ENCODE measurements around the gene SUCLG1. TPM values are rescaled to one million over a fixed set of nuclear protein-coding genes. Genes with fewer than 3 reads are reported as not detected.
"Not testable (repeated sequence)": the region's sequence is repeated elsewhere in the genome, so short reads cannot be mapped to it uniquely, and the experiment has no call there.

The SUCLG1 gene
- total RNA-seq, 1 donor from 2014 or later: 41.0 TPM

DNA sequence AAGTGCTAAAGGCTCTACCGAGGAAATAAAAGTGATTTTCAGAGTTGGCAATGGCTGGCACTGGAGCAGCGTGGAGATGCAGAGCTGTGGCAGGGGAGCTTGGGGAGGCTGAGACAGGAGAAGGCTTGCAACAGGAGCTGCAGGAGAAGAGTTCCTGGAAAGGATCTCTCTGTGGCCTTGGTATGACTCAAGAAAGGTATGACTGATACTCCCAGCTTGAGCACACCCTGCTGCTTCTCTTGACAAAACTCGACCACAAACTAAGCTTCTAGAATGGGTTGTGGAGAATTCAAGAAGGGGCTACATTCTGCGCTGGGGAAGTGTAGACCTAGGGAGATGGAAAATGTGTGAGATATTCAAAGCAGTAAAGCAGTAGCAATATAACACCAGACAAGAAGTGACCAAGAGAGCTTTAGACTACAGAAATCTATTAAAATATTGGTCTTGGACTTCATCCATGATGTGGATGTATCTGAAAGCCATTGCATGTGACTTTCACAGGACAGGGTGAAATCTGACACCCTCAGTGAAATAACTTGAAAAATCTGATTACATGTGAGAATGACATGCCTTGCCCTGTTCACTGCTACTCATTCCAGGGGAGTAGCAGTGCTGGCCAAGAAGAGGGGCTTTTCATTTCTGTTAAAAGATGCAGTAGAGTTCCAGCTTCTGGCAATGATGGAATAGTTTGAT, 41.5 kb downstream of the SUCLG1 start:
- DNase-seq: no peak

DNA sequence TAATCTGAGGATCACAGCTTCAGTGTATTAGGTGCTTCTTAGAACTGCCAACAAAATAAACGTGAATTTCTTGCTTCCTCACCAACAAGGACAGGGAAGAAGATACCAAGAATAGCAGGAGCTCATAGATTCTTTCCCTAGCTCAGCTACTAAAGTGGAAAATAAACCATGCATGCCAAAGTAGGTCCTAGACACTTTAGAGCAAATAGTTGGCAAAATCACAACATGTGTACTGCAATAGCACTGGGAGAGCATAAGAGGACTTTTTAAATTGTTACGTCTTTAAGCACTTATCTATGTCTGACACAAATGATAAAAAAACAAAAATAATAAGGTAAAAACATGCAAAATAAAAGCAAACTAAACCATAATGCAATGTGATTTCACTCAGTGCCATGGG, 49.5 kb downstream of the SUCLG1 start:
- DNase-seq: no peak

DNA sequence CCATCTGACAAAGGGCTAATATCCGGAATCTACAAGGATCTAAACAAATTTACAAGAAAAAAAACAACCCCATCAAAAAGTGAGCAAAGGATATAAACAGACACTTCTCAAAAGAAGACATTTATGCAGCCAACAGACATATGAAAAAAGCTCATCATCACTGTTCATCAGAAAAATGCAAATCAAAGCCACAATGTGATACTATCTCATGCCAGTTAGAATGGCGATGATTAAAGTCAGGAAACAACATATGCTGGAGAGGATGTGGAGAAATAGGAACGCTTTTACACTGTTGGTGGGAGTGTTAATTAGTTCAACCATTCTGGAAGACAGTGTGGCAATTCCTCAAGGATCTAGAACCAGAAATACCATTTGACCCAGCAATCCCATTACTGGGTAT, 57.0 kb downstream of the SUCLG1 start:
- not testable (repeated sequence) for DNase-seq

DNA sequence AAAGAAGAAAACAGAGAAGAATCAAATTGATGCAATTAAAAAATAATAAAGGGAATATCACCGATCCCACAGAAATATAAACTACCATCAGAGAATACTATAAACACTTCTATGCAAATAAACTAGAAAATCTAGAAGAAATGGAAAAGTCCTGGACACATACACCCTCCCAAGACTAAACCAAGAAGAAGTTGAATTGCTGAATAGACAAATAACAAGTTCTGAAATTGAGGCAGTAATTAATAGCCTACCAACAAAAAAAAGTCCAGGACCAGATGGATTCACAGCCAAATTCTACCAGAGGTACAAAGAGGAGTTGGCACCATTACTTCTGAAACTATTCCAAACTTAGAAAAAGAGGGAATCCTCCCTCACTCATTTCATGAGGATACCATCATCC, 59.2 kb downstream of the SUCLG1 start:
- not testable (repeated sequence) for DNase-seq

DNA sequence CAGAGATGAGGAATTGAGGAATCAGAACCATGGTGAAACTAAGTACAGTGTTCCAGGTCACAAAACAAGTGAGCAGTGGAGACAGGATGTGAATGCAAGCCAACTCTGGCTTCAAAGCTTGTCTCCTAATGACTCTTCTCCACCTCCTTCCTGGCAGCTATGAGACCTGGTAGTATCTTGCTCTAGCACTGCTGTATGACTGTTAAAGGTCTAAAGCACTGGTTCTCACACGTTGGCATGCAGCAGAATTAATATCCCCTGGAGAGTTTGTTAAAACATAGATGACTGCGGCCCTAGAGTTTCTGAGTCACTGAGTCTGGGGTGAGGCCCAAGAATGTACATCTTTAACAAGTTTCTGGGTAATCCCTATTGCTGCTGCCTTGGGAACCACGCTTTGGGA, 63.3 kb downstream of the SUCLG1 start:
- DNase-seq: no peak

DNA sequence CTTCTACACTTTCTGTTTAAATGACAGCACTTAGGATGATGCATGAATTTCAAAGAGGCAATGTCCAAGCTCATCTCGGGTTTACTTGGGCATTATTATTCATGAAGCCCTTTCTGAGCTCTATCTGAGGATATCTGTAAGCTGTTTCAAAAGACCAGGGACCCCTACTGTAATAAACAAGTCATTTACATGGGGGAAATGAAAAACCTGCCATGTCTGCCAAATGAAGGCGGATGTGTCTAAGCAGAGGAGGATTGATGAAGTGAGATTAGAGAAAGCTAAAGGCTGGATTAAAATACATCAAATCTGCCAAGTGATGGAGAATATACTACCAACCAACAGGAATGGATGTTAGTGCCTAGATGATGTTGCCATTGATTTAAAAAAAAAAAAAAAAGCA, 64.5 kb downstream of the SUCLG1 start:
- no peak for DNase-seq

DNA sequence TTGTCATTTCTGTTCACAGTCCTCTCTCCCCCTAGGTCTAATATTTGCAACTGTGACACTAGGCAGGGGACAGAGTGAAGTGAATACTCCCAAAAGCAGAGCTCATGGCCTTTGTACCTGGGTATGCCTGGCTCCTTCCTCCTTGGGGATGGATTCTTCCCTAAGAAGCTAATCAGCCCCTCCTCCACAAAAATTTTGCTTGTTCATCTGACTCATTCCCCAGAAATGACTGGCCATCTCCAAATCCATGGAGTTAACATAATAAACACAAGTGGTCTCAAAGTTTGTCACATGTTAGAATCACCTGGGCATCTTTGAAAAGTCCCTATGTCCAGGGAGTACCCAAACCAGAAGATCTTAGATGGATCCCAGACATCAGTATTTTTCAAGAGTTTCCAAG, 65.3 kb downstream of the SUCLG1 start:
- DNase-seq: no peak

DNA sequence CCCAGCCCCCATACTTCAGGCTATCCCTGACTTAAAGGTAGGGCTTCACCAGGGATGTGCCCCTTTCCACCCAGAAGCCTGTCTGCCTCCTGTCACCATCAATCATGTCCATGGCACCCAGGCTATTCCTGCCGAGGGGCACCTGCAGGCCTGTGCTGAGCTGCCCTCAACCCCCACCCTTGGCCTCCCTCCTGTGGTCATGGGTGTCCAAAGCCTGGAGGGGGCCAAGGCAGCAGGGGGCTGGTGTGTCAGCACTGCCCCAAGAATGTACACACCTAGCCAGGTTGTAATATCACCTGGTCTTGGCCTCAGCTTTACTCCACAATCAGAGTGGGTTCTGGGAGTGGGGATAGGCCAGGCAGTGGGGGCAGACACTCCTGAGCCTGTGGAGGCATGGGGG, 69.3 kb downstream of the SUCLG1 start:
- DNase-seq: no peak

DNA sequence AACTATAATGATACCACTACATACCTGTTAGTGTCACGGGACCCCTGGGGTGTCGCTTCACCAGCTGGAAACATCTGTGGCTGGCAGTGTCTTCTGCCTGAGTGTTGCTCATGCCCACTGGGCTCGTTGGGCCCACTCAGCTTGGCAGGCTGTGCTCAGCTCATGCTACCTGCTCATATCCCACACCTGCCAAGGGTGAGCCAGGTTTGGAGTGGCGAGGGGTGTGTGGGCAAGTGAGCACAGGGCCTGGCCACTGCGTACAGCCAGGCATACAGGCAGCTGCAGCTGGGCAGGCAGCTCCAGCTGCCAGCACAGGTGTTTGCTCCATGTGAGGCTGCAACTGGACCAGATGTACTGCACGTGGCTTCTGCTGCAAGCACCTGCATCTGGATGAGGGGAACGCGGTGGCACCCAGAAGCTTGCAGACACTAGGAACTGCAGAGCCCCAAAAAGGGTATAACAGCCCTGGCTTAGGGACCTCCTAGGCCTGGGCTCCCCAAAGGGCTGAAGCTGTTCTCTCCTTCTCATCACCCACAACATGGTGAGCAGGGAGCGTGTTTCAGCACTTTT, 70.1 kb downstream of the SUCLG1 start:
- no peak for DNase-seq

DNA sequence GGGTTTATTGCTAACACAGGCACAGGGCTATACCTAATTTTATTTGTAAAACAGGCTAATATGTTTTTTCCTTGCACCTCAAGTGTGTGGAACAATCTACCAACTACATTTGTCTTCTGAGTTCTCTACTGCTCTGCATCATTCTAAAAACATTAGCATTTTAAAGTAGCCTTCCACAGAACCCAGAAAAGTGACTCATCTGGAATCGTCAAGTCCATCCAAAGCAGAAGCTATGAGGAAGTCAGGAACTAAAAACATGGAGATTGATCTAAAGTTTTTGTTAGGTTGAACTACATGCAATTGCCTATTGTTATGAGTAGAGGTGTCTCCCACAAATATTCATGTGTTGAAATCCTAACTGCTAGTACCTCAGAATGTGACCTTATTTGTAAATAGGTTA, 70.9 kb downstream of the SUCLG1 start:
- no peak for DNase-seq

DNA sequence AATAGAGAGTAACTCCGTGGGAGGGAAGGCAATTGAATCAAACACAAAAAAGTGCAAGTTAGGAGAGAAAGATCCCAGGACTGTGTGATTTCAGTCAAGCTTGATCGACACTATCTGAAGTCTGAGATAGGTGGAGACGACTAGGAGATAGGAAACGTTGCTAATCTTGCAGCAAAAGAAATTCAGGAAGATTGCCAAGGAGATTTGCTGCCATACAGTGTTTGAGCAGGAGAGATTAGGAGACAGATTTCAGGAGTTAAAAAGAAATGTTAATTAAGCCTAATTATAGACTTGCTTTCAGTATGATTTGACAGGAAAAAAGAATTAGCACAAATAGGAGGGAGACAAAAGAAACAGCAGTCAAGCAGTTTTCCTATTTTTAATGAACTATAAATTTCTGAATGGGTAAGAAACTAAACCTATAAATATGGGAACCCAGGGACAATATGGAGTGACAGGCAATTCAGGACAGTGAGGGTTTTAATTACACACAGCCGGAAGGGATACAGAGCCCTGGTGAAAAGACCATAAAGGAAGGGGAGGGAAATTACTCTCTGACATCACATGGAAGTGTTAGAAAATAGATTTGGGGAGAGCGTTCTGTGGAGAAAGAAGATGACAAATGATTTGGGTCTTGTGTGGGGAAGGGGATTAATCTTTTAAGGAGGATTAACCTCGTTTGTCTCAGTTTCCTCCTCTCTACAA, 72.6 kb downstream of the SUCLG1 start:
- DNase-seq: no peak

DNA sequence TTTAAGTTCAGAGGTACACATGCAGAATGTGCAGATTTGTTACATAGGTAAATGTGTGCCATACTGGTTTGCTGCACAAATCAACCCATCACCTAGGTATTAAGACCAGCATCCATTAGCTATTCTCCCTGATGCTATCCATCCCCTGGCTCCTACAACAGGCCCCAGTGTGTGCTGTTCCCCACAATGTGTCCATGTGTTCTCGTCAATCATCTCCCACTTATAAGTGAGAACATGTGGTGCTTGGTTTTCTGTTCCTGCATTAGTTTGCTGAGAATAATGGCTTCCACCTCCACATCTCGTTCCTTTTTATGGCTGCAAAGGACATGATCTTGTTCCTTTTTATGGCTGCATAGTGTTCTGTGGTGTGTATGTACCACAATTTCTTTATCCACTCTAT, 75.8 kb downstream of the SUCLG1 start:
- DNase-seq: no peak

DNA sequence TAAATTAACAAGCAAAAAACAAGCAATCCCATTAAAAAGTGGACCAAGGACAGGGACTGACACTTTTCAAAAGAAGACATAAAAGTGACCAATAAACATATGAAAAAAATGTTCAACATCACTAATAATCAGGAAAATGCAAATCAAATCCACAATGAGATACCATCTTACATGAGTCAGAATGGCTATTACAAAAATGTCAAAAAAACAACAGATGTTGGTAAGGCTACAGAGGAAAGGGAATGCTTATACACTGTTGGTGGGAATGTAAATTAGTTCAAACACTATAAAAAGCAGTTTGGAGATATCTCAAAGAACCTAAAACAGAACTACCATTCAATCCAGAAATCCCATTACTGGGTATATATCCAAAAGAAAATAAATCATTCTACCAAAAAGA, 78.2 kb downstream of the SUCLG1 start:
- no peak for DNase-seq

DNA sequence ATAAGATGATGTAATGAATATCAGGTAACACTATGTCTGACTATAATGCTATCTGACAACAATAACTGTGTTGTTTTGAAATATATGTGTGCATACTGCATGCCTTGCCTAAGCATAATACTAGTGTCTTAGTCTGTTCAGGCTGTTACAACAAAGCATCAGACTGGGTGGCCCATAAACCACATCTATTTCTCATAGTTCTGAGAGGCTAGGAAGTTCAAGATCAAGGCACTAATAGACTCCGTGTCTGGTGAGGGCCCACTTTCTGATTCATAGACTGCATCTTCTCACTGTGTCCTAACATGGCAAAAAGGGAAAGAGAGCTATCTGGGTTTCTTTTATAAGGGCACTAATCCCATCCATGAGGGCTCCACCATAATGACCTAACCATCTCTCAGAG, 80.1 kb downstream of the SUCLG1 start:
- no peak for DNase-seq

DNA sequence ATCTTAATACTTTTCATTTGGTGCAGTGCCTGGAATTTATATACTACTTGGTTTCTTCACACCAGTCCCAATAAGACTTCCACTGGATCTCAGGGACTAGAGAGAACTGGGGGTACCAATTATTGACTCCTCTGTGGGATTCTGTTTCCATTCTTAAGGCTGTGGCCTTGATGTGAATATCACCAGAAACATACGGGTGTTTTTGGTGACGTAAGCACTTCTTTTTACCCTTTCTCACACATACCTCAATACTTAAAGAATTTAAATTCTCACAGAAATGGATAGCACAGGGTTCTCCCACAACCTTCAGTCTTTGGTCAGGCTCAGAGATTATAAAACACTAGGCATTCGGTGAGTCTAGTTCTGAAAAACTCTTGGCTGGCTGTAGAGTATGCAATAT, 84.1 kb downstream of the SUCLG1 start:
- DNase-seq: no peak

DNA sequence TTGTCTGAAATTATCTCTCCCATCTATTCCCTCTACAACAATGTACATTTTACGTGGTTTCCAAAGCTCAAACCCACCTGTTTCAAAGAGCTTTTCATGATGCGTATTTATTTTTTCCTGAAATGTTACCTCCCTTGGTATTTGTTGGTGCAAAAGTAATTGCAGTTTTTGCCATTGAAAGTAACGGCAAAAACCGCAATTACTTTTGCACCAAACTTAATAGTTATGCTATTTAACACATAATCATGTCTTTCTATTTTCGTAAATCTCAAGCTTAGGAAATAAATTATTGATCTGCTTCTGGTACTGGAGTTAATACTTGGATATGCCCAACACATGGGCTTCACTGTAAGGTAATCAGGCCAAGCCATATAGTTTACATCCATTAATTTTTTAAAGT, 85.2 kb downstream of the SUCLG1 start:
- DNase-seq: no peak

Other genes with a start within 250 kb of the SUCLG1 start
- gene DNAH6, start 57.2 kb upstream of the SUCLG1 start, total RNA-seq: under 0.01 TPM in 2 replicates